Measurements from ENCODE around the gene SPOCK3.

GRCh38 chr4:167238226-167238625 lies 3.9 kb upstream of the SPOCK3 start:
- TF ChIP-seq POLR2AphosphoS5 (IDR thresholded peaks at IDR 0.05; ENCODE audit: low read depth) (no peak), REST (IDR thresholded peaks at IDR 0.05; ENCODE audit: unreplicated experiment) (no peak), CREB1 (CRISPR knock-in tag; IDR thresholded peaks at IDR 0.05; ENCODE audit: low read depth) (no peak), STAT1 (IDR thresholded peaks at IDR 0.05; ENCODE audit: unreplicated experiment) (no peak), EZH2 (IDR thresholded peaks at IDR 0.05; ENCODE audit: low read depth, unreplicated experiment) (no peak), CTCF (conservative IDR thresholded peaks at IDR 0.05; ENCODE audit: low read depth in 2 of 2) (no peak), JUNB (IDR thresholded peaks at IDR 0.05; ENCODE audit: unreplicated experiment) (no peak), NANOG (IDR thresholded peaks at IDR 0.05; ENCODE audit: borderline replicate concordance) (no peak), EZH2phosphoT487 (IDR thresholded peaks at IDR 0.05; ENCODE audit: unreplicated experiment) (no peak)

Measured in GM23338 (cell line).